Upper lobe of right lung (tissue), 1 donor: ENCODE data around the gene ZSWIM9. TPM values are rescaled to one million over a fixed set of nuclear protein-coding genes. Genes with fewer than 3 reads are reported as not detected.

ENCODE experiments used
- ATAC-seq: fragments of 200-7000 bp; cut with Tn5 transposase; one replicate; pipeline ENCODE4 v1.9.1; 2020; ENCODE audit warnings: mild to moderate bottlenecking, moderate library complexity
- DNase-seq: peaks from one replicate; pipeline ENCODE4 v3.0.0-alpha.2; 2020
- H3K27ac ChIP-seq: fragments of 200-600 bp; one replicate; pipeline ENCODE4 v1.8.0; 2022
- H3K27me3 ChIP-seq: fragments of 200-600 bp; one replicate; pipeline ENCODE4 v1.8.0; 2022; ENCODE audit warnings: mild to moderate bottlenecking
- H3K36me3 ChIP-seq: fragments of 200-600 bp; one replicate; pipeline ENCODE4 v1.8.0; 2022
- H3K4me1 ChIP-seq: fragments of 200-600 bp; one replicate; pipeline ENCODE4 v1.8.0; 2022
- H3K4me3 ChIP-seq: fragments of 200-600 bp; one replicate; pipeline ENCODE4 v1.8.0; 2022; ENCODE audit warnings: mild to moderate bottlenecking
- H3K9me3 ChIP-seq: fragments of 200-600 bp; one replicate; pipeline ENCODE4 v1.8.0; 2022
- intact Hi-C: fragments of 100-400 bp; cut with DNase I; formaldehyde crosslinking; loops from one replicate; pipeline ENCODE4 v1.11.0; 2022
- total RNA-seq: library from RNA; stranded (reverse); fragmentation: NEBNext Ultra II Directional; extraction: Animal tissue kit (Norgen Biotek cat#: 25700); gene quantifications from one replicate; pipeline ENCODE4 v1.2.1, GENCODE V29; 2021
- TF ChIP-seq, protein P1 (sequence below): fragments of 200-600 bp; IDR thresholded peaks from one replicate; pipeline ENCODE4 v1.8.0; 2022; ENCODE audit warnings: antibody characterized with exemption
- donor health status: DM: no; HTN: yes; CAD: no; lungs with severe emphysema.

Gene ZSWIM9
- total RNA-seq, 1 donor from 2014 or later = 7.5 TPM

DNA sequence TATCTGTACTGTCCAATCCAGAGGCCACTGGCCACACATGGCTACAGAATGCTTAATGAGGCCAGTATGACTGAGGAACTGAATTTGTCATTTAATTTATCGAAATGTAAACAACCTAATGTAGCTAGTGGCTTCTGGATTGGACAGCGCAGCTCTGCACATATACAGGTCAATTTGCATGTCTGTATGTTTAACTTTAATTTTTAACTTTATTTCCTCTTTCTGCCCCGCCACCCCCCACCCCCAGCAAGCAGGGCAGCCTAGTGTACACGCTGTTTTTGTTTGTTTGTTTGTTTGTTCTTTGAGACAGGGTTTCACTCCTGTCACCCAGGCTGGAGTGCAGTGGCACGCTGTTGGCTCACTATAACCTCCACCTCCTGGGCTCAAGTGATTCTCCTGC is 15.5 kb downstream of the ZSWIM9 start:
- TF ChIP-seq, protein P1, sequence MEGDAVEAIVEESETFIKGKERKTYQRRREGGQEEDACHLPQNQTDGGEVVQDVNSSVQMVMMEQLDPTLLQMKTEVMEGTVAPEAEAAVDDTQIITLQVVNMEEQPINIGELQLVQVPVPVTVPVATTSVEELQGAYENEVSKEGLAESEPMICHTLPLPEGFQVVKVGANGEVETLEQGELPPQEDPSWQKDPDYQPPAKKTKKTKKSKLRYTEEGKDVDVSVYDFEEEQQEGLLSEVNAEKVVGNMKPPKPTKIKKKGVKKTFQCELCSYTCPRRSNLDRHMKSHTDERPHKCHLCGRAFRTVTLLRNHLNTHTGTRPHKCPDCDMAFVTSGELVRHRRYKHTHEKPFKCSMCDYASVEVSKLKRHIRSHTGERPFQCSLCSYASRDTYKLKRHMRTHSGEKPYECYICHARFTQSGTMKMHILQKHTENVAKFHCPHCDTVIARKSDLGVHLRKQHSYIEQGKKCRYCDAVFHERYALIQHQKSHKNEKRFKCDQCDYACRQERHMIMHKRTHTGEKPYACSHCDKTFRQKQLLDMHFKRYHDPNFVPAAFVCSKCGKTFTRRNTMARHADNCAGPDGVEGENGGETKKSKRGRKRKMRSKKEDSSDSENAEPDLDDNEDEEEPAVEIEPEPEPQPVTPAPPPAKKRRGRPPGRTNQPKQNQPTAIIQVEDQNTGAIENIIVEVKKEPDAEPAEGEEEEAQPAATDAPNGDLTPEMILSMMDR = no peak
- ATAC-seq = no peak
- Histone ChIP-seq H3K4me1 (no peaks in the 10 kb centered on the region), H3K9me3 (peaks cover 6% of the 10 kb centered on the region), H3K36me3 (no peaks in the 10 kb centered on the region), H3K27me3 (no peaks in the 10 kb centered on the region), H3K4me3 (no peak overlapping the region), H3K27ac (no peak overlapping the region)
- intact Hi-C loops = no loop called here
- DNase-seq = peak; percentile 16

DNA sequence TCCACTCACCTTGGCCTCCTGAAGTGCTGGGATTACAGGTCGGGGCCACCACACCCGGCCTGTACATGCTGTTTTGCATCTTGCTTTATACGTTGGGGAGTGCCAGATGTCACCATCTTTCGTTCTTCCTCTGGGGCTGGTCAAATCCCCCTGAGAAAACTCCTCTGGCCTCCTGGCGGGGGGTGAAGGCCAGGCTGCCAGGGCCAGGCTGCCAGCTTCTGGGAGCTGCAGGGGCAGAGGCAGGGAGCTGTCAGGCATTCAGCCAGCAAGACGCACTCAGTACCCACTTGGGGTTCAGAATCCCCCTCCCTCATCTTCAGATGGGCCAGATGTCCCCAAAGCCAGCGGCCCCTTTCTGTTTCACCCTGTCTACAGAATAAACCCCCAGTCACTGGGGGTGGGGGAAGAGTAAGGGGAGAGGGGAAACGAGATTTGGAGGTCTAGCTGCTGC is 16.1 kb downstream of the ZSWIM9 start:
- TF ChIP-seq, protein P1 = no peak
- H3K27ac ChIP-seq = no peak overlapping the region
- intact Hi-C loops = no loop called here

DNA sequence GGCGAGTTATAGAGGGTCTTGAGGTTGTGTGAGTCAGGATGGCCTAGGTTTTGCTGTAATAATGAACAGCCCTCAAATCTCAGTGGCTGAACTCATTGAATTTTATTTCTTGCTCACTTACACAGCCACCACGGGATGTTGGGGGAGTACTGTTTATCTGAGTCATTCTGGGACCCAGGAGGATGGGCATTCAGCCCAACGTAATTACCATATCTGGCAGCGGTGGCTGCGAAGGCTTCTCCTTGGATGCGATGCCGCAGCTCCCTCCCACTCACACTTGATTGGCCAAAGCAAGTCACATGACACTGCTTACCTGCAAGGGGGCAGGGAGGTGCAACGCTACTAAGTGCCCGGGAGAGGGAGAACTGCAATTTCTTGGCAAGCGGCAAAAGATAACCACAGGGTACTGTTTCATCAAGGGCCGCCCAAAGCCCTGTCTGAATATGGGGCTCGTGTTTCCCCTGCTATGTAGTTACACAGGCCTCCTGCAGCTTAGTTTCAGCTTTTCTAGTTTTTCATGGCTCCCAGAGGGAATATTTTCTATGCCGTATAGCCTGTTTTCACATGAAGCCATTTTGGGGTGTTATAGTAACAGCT is 19.9 kb downstream of the ZSWIM9 start:
- no peaks in the 10 kb centered on the region for H3K9me3 ChIP-seq
- no peak overlapping the region for H3K27ac ChIP-seq
- H3K4me3 ChIP-seq = no peak overlapping the region
- TF ChIP-seq, protein P1 = no peak
- H3K36me3 ChIP-seq = no peaks in the 10 kb centered on the region
- DNase-seq (no peak), ATAC-seq (no peak)
- no peaks in the 10 kb centered on the region for H3K27me3 ChIP-seq
- intact Hi-C loops = no loop called here
- no peaks in the 10 kb centered on the region for H3K4me1 ChIP-seq

More for the DNA sequence above, 16.1 kb downstream of the ZSWIM9 start:
- ATAC-seq = no peak
- Histone ChIP-seq H3K27me3 (no peaks in the 10 kb centered on the region), H3K9me3 (peaks cover under 1% of the 10 kb centered on the region), H3K4me3 (no peak overlapping the region), H3K4me1 (no peaks in the 10 kb centered on the region), H3K36me3 (no peaks in the 10 kb centered on the region)
- peak; percentile 34 for DNase-seq

DNA sequence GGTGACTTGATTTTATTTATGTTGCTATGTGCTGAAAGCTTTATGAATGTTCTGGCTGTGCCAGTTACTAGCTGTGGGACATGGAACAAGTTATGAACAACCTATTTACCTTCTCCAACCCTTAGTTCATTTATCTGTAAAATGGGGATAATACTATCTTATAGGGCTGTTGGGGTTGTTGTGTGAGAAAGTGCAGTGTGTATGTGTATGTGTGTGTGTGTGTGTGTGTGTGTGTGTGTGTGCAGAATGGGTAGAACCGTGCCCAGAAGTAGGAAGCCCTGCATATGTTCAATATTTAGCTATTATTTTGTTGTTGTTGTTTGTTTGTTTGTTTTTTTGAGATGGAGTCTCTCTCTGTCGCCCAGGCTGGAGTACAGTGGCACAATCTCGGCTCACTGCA is 20.4 kb downstream of the ZSWIM9 start:
- Histone ChIP-seq H3K36me3 (no peaks in the 10 kb centered on the region), H3K9me3 (no peaks in the 10 kb centered on the region), H3K4me3 (no peak overlapping the region), H3K4me1 (no peaks in the 10 kb centered on the region), H3K27me3 (no peaks in the 10 kb centered on the region), H3K27ac (no peak overlapping the region)
- intact Hi-C loops = no loop called here
- ATAC-seq = no peak
- no peak for DNase-seq
- TF ChIP-seq, protein P1 = no peak

DNA sequence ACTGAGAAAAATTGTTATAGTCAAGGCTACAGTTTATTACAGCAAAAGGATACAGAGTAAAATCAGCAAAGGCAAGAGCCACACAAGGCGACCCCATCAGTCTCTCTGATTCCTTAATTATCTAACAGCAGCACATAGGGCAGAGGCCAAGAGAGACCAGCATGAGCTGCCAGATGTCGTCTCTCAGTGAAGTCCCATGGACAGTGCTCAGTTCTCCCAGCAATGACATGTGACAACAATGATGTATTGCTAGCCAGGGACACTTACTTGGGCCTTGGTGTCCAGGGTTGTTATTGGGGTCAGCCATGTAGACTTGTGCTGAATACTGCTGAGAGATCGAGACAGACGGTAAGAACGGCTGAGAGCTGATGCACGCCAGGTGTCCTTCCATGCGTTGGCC is 22.3 kb downstream of the ZSWIM9 start:
- Histone ChIP-seq H3K4me3 (no peak overlapping the region), H3K9me3 (no peaks in the 10 kb centered on the region), H3K4me1 (no peaks in the 10 kb centered on the region), H3K27ac (no peak overlapping the region), H3K27me3 (no peaks in the 10 kb centered on the region), H3K36me3 (no peaks in the 10 kb centered on the region)
- no peak for DNase-seq
- intact Hi-C loops = no loop called here
- TF ChIP-seq, protein P1 = no peak
- ATAC-seq = no peak
